GM12878 (cell line): Measurements from ENCODE around the gene TMUB2.

Source experiments
- CTCF ChIP-seq, 3 experiments: IDR thresholded peaks in 2 of 3; conservative IDR thresholded peaks in 1 of 3; 2 replicates each; pipeline ENCODE4 v1.5.1; 2011; ENCODE audit warnings: low read depth in 3 of 3, low read length in 3 of 3, mild to moderate bottlenecking in 3 of 3, control low read depth in 2 of 3, moderate library complexity in 2 of 3, inconsistent platforms in 1 of 3, mixed read lengths in 1 of 3; ENCODE audit not compliant: control insufficient read depth in 2 of 3, insufficient read depth in 1 of 3; ENCODE audit errors: extremely low read depth in 1 of 3
- IRF3 ChIP-seq: fragments of 450-650 bp; IDR thresholded peaks from 2 replicates; pipeline ENCODE4 v1.6.1; 2014; ENCODE audit warnings: mild to moderate bottlenecking
- NFYB ChIP-seq: IDR thresholded peaks from 2 replicates; pipeline ENCODE4 v1.6.1; 2011; ENCODE audit warnings: low read depth, mild to moderate bottlenecking, low read length, improper control_type of control experiment, moderate library complexity; ENCODE audit not compliant: insufficient read depth
- POLR2A ChIP-seq: IDR thresholded peaks from 2 replicates; pipeline ENCODE4 v1.6.1; 2011; ENCODE audit warnings: low read depth, mild to moderate bottlenecking, low read length
- TF ChIP-seq, protein P1 (sequence below): IDR thresholded peaks from 2 replicates; pipeline ENCODE4 v1.6.1; 2011; ENCODE audit warnings: low read depth, low read length, improper control_type of control experiment, borderline replicate concordance

DNA sequence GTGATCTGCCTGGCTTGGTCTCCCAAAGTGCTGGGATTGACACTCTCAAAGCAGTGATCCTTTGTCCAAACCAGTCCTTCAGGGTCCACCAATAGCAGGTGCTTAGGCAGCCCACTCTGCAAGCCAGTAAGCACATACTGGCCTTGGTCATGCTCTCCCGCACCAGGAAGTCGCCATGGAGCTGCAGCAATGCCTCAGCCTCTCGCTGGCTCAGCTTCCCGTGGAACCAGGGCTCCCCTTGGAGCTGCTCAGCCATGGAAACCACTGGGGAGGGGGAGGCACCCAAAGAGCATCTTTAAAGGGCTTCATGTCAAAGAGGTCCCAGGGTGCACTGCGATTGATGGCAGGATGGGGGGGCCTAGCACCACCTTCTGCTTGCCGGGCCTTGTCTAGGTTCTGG lies 42.3 kb downstream of the TMUB2 start:
- TF ChIP-seq IRF3: no peak
- TF ChIP-seq CTCF (IDR thresholded peaks at IDR 0.05 in 2 of 3, conservative IDR thresholded peaks at IDR 0.05 in 1 of 3; ENCODE audit: control insufficient read depth in 2 of 3, extremely low read depth in 1 of 3, insufficient read depth in 1 of 3, low read depth in 3 of 3, low read length in 3 of 3): no peak
- TF ChIP-seq NFYB: no peak
- no peak for TF ChIP-seq POLR2A
- TF ChIP-seq, protein P1, sequence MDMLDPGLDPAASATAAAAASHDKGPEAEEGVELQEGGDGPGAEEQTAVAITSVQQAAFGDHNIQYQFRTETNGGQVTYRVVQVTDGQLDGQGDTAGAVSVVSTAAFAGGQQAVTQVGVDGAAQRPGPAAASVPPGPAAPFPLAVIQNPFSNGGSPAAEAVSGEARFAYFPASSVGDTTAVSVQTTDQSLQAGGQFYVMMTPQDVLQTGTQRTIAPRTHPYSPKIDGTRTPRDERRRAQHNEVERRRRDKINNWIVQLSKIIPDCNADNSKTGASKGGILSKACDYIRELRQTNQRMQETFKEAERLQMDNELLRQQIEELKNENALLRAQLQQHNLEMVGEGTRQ: no peak
